Measurements from ENCODE around the gene PKD1L1. TPM values are rescaled to one million over a fixed set of nuclear protein-coding genes. Genes with fewer than 3 reads are reported as not detected.

The PKD1L1 gene
- total RNA-seq, 1 experiment from 2014 or later, result 0.17 TPM

- no CpG with 5 or more reads among the region's 4 CpGs for WGBS (ENCODE audit: extremely low coverage, insufficient read length, low lambda C conversion rate)
- no peaks in the 10 kb centered on the region for H3K79me2 ChIP-seq (ENCODE audit: insufficient read depth, low read length)
- H3K23me2 ChIP-seq (ENCODE audit: insufficient read length, low read depth, low read length, poor library complexity, severe bottlenecking), result no peaks in the 10 kb centered on the region
- H2AK5ac ChIP-seq (ENCODE audit: insufficient read length, low read length), result no peak overlapping the region
- peaks cover 17 to 23% of the 10 kb centered on the region in 2 experiments for H3K4me1 Mint-ChIP-seq
- no peak overlapping the region for H2AFZ ChIP-seq (ENCODE audit: low read length)
- H3K36me3 Mint-ChIP-seq (ENCODE audit: insufficient read depth in 1 of 3, low read depth in 3 of 3), result no peaks in the 10 kb centered on the region; a peak in 1 of 7 replicates
- H3K27me3 ChIP-seq (ENCODE audit: insufficient read depth, low read length), result no peaks in the 10 kb centered on the region
- H3K9me3 Mint-ChIP-seq, result no peaks in the 10 kb centered on the region; a peak in 1 of 5 replicates
- TF ChIP-seq, protein P1, sequence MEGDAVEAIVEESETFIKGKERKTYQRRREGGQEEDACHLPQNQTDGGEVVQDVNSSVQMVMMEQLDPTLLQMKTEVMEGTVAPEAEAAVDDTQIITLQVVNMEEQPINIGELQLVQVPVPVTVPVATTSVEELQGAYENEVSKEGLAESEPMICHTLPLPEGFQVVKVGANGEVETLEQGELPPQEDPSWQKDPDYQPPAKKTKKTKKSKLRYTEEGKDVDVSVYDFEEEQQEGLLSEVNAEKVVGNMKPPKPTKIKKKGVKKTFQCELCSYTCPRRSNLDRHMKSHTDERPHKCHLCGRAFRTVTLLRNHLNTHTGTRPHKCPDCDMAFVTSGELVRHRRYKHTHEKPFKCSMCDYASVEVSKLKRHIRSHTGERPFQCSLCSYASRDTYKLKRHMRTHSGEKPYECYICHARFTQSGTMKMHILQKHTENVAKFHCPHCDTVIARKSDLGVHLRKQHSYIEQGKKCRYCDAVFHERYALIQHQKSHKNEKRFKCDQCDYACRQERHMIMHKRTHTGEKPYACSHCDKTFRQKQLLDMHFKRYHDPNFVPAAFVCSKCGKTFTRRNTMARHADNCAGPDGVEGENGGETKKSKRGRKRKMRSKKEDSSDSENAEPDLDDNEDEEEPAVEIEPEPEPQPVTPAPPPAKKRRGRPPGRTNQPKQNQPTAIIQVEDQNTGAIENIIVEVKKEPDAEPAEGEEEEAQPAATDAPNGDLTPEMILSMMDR (conservative IDR thresholded peaks at IDR 0.05), result no peak
- no peak overlapping the region for H2BK20ac ChIP-seq (ENCODE audit: low read depth, low read length, poor library complexity, severe bottlenecking)
- H3K4me2 ChIP-seq (ENCODE audit: insufficient read depth, insufficient read length, low read length), result no peak overlapping the region
- H3K4ac ChIP-seq (ENCODE audit: low read depth, low read length), result no peak overlapping the region
- no peak overlapping the region for H3K18ac ChIP-seq (ENCODE audit: insufficient read length, low read depth, low read length)
- peaks cover 6% of the 10 kb centered on the region; the same call in 1 of the 2 replicates for H3K4me1 ChIP-seq (ENCODE audit: insufficient read depth, low read length)
- H3K14ac ChIP-seq (ENCODE audit: insufficient read depth, low read length), result peak overlapping the region; percentile 19; the same call in 1 of the 2 replicates
- H3K27ac Mint-ChIP-seq, result peak overlapping the region in 1 of 3 experiments; percentile 88; a peak in 2 of 7 replicates
- H3T11ph ChIP-seq (ENCODE audit: low read length), result no peak overlapping the region
- H4K20me1 ChIP-seq (ENCODE audit: control insufficient read depth, insufficient read depth, insufficient read length), result no peaks in the 10 kb centered on the region
- H2BK15ac ChIP-seq (ENCODE audit: low read depth, low read length), result no peak overlapping the region
- DNase-seq, result no peak
- no peak overlapping the region for H3K27ac ChIP-seq (ENCODE audit: insufficient read length, low read depth, low read length)
- H2BK120ac ChIP-seq (ENCODE audit: low read depth, low read length, poor library complexity, severe bottlenecking), result no peak overlapping the region
- no peak overlapping the region for H3K23ac ChIP-seq (ENCODE audit: insufficient read length, low read depth, low read length)
- H3K79me1 ChIP-seq (ENCODE audit: insufficient read depth, low read depth, low read length, poor library complexity, severe bottlenecking), result no peaks in the 10 kb centered on the region
- H3K9ac ChIP-seq (ENCODE audit: extremely low read depth, insufficient read length, low read length), result no peak overlapping the region
- no peak overlapping the region for H3K56ac ChIP-seq (ENCODE audit: insufficient read length, low read depth, low read length)
- H3K9me3 ChIP-seq (ENCODE audit: control insufficient read depth, low read depth, low read length), result no peaks in the 10 kb centered on the region
- H4K5ac ChIP-seq (ENCODE audit: insufficient read length, low read depth, low read length), result no peak overlapping the region
- no peak overlapping the region for H4K8ac ChIP-seq (replicated peaks; ENCODE audit: insufficient read length, low read depth, low read length)
- peaks cover 6% of the 10 kb centered on the region for H3K27me3 Mint-ChIP-seq (ENCODE audit: low read depth)
- no peak overlapping the region for H4K91ac ChIP-seq (ENCODE audit: insufficient read length, low read depth, low read length)
- no peak overlapping the region for H2BK5ac ChIP-seq (ENCODE audit: insufficient read length, low read length)
- H2BK12ac ChIP-seq (ENCODE audit: insufficient read length, low read depth, low read length), result no peak overlapping the region
- H3K4me3 Mint-ChIP-seq, result no peak overlapping the region
Observed at GRCh38 chr7:47725031-47725780, 223.1 kb downstream of the PKD1L1 start.

Other genes starting within 250 kb of the PKD1L1 start
- 43.1 and 44.5 TPM in 2 replicates for gene HUS1, start 31.1 kb upstream of the PKD1L1 start, total RNA-seq (2021)
- gene SUN3, start 80.6 kb upstream of the PKD1L1 start, total RNA-seq (2021), result not detected in 2 replicates
- 0.35 TPM in 1 of 2 replicates, not detected in the other for gene C7orf57, start 87.1 kb upstream of the PKD1L1 start, total RNA-seq (2021)
- 34.2 and 36.4 TPM in 2 replicates for gene UPP1, start 140.8 kb upstream of the PKD1L1 start, total RNA-seq (2021)
- 0.11 TPM in 2 replicates for gene ABCA13, start 223.0 kb upstream of the PKD1L1 start, total RNA-seq (2021)